Loucy (cell line): ENCODE measurements around the gene PODXL.

Source experiments
- CTCF ChIP-seq: fragments of 200-600 bp; sonication (generic); conservative IDR thresholded peaks from 2 replicates; pipeline ENCODE4 v1.5.1; 2014; ENCODE audit warnings: mild to moderate bottlenecking, antibody characterized with exemption, low read length
- EZH2phosphoT487 ChIP-seq: fragments of 200-600 bp; IDR thresholded peaks from 2 replicates; pipeline ENCODE4 v1.6.1; 2018; ENCODE audit warnings: antibody characterized with exemption, mild to moderate bottlenecking, moderate library complexity, borderline replicate concordance

- TF ChIP-seq CTCF (peak; percentile 99), EZH2phosphoT487 (no peak)
These were observed 9.8 kb downstream of the PODXL start for GRCh38 chr7:131546583-131547141.
